NCI-H128 (cell line): Measurements from ENCODE around the gene SPIRE1.
"Not testable (repeated sequence)": the region's sequence is repeated elsewhere in the genome, so short reads cannot be mapped to it uniquely, and the experiment has no call there.

ENCODE experiments used
- DNase-seq: peaks from one replicate; lab custom pipeline; 2025; ENCODE audit not compliant: unreplicated experiment; lab: John Stamatoyannopoulos, UW

SPIRE1 gene

DNA sequence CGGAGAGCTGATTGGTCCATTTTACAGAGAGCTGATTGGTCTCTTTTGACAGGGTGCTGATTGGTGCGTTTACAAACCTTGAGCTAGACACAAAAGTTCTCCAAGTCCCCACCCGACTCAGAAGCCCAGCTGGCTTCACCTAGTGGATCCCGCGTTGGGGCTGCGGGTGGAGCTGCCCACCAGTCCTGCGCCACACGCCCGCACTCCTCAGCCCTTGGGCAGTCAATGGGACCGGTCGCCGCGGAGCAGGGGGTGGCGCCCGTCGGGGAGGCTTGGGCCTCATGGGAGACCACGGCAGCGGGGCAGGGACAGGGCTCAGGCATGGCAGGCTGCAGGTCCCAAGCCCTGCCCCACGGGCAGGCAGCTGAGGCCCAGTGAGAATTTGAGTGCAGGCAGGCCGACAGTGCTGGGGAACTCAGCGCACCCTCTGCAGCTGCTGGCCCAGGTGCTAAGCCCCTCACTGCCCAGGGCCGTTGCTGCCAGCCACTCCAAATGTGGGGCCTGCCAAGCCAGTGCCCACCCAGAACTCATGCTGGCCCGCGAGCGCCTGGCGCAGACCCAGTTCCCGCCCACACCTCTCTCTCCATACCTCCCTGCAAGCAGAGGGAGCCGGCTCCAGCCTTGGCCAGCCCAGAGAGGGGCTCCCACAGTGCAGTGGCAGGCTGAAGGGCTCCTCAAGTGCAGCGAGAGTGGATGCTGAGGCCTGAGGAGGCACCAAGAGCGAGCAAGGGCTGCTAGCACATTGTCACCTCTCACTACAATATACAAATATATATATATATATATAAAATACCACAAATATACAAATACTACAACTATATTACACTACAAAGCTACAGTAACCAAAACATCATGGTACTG, 100.7 kb downstream of the SPIRE1 start:
- no peak for DNase-seq

- DNase-seq = no peak
These were observed 103.0 kb downstream of the SPIRE1 start for GRCh38 chr18:12554796-12555388.

- no peak for DNase-seq
These were observed 105.0 kb downstream of the SPIRE1 start for GRCh38 chr18:12552879-12553242.

GRCh38 chr18:12551943-12552878, 105.7 kb downstream of the SPIRE1 start:
- peak; percentile 49 for DNase-seq

DNA sequence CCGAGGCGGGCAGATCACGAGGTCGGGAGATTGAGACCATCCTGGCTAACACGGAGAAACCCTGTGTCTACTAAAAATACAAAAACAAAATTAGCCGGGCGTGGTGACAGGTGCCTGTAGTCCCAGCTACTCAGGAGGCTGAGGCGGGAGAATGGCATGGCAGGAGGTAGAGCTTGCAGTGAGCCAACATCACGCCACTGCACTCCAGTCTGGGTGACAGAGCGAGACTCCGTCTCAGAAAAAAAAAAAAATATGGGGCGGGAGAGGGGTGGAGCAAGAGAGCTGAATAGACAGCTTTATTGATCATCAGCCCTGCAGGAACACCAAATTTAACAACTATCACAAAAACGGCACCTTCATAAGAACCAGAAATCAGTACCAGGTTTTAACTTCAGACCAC, 106.4 kb downstream of the SPIRE1 start:
- DNase-seq = not testable (repeated sequence)

GRCh38 chr18:12543697-12544096, 114.2 kb downstream of the SPIRE1 start:
- no peak for DNase-seq

DNA sequence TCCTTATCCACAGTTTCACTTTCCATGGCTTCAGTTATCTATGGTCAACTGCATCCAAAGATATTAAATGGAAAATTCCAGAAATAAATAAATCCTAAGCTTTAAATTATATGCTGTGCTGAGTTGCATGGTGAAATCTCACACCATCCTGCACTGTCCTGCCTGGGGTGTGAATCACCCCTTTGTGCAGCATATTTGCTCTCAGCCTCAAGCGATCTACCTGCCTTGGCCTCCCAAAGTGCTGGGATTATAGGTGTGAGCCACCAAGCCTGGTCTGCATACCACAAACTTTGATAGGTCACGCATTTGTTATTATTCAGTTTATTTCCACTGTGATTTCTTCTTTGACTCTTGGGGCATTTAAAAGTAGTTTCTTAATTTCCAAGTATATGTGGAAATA, 117.2 kb downstream of the SPIRE1 start:
- no peak for DNase-seq

DNA sequence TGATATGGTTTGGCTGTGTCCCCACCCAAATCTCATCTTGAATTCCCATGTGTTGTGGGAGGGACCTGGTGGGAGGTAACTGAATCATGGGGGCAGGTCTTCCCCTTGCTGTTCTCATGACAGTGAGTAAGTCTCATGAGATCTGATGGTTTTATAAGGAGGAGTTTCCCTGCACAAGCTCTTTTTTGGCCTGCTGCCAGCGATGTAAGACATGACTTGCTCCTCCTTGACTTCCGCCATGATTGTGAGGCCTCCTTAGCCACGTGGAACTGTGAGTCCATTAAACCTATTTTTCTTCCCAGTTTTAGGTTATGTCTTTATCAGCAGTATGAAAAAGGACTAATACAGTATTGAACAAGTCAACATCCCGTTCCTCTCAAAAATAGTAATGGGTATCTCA, 118.7 kb downstream of the SPIRE1 start:
- not testable (repeated sequence) for DNase-seq

GRCh38 chr18:12534820-12535219, 123.1 kb downstream of the SPIRE1 start:
- no peak for DNase-seq

GRCh38 chr18:12532661-12533060, 125.2 kb downstream of the SPIRE1 start:
- no peak for DNase-seq

- no peak for DNase-seq
These were observed 126.2 kb downstream of the SPIRE1 start for GRCh38 chr18:12531749-12532148.

DNA sequence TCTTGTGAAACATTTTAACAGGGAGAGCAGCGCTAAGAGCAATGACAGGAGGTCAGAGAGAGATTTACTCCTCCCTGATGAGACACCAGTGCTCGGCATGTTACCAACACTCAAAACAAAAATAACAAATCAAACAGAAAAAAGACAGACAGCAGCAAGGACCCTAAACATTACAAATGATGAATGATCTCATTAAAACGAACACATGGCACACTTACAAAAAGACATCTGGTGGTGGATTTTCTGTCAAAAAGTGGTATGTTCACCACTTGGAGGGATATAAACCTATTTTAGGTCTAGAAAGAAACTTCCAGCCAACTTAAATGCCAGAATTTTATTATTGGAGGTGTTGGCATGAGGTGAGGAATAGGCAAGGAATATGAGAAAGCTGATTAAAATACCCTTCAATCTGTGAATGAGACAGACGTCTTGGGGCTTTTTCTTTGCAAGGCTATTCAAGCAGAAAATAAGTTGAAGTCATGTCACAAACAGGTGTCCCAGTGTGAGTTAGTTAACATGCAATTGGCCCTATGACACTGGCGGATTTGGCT, 137.4 kb downstream of the SPIRE1 start:
- no peak for DNase-seq

DNA sequence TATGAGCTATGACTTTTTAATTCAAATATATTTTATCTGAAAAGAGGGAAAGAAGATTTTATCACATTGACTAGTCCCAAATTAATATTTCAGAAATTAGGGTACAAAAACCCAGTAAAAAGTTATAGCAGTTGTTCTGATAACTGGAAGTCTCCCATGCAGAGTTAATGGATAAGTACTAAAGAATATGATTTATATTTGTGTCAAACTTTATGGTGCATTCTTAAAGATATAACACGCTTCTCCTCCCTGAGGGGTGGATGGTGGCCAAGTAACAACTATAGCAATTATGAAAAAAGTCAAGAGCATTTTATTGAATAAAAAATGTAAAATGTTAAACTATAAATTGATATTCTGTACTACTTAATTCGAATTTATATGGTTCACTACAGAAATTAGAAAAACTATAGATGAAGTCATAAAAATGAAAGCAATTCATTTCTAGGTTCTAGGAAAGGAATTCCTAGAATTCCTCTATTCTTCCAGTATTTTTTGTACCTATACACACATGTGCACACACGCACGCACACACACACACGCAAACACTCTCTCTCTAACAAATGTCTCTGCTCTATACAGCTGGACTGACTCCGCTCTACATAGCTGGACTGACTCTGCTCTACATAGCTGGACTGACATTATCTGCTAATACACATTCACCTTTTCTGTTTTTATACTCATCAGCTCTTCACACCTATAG, 138.9 kb downstream of the SPIRE1 start:
- DNase-seq = no peak

DNA sequence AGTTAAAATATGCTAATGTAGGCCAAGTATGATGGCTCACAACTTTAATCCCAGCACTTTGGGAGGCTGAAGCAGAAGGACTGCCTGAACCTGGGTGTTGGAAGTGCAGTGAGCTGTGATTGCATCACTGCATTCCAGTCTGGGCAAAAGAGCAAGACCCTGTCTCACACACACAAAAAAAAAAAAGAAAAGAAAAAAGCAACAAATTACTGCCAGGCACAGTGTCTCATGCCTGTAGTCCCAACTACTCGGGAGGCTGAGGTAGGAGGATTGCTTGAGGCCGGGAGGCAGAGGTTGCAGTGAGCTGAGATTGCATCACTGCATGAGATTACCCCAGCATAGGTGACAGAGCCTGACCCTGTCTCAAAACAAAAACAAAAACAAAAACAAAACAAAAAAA, 139.6 kb downstream of the SPIRE1 start:
- no peak for DNase-seq

DNA sequence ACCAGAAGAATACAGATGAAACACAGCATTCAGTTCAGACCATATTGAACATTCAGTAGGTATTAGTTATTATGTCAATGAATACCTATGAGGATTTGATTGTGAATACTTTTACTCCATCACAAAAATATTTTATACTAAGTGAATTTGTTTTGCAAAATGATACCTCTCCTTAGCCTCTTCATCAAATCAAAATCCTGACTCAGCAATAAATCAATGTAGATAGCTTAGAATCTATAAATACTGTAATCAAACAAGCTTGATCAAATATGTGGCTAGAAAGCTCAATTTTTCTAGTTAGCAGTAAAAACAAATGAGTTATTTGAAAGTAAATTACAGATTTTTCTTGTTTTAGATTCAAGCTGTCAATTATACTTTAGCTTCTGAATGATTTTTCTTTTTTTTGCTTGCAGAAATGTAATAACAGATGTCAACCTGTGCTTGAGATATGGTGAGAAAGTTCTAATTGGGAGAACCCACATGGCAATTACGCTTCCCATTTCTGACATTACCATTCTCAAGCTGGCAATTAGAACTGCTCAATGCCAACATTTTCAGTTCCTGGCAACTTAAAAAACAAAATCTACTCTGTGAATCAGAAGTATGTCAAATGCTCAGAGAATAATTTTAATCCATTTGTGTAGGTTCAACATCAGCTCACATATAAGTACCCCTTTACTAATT, 140.6 kb downstream of the SPIRE1 start:
- no peak for DNase-seq

- DNase-seq = no peak
These were observed 141.8 kb downstream of the SPIRE1 start for GRCh38 chr18:12516049-12516630.

- DNase-seq = no peak
These were observed 142.4 kb downstream of the SPIRE1 start for GRCh38 chr18:12515550-12515949.

DNA sequence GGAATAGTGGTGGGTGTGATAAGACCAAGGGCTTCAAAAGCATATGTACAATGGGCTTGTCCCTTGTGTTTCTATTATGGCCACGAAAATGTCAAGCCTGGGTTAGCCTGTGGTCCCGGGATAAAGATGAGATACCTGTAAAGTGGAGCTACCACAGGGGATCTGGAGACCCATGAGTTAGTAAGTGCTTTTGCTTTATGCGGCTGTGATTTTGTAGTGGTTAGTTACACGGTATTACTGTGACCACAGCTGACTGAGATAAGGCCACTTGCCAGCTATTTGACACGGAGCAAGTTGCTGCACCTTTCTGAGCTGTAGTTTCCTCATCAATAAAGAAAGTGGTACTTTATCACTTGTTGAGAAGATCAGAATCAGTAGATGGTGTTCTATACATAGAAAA, 150.9 kb downstream of the SPIRE1 start:
- no peak for DNase-seq

- DNase-seq = no peak
These were observed 156.9 kb downstream of the SPIRE1 start for GRCh38 chr18:12500986-12501385.

GRCh38 chr18:12497839-12498238, 160.1 kb downstream of the SPIRE1 start:
- no peak for DNase-seq
